Measurements from ENCODE around the gene RIPOR1. TPM values are rescaled to one million over a fixed set of nuclear protein-coding genes. Genes with fewer than 3 reads are reported as not detected.

The RIPOR1 gene
- total RNA-seq, 2 donors from 2014 or later: 39.9 to 54.1 TPM

- WGBS, 2 experiments (ENCODE audit: insufficient coverage in 1 of 2, insufficient read length in 1 of 2): 91% methylated on average over 8 to 15 of the region's 15 CpGs
- H3K4me1 Mint-ChIP-seq: no peaks in the 10 kb centered on the region
- no peak for DNase-seq
- H3K27ac Mint-ChIP-seq: no peak overlapping the region
- H3K4me3 Mint-ChIP-seq: no peak overlapping the region
- H3K27ac ChIP-seq (ENCODE audit: low read depth, low read length): no peak overlapping the region
- H3K9ac ChIP-seq (ENCODE audit: extremely low read depth, low read length, poor library complexity, severe bottlenecking): no peak overlapping the region
- H3K36me3 ChIP-seq (ENCODE audit: control insufficient read depth, insufficient read depth, low read length): peaks cover 52% of the 10 kb centered on the region
- no peak overlapping the region for H3K4me3 ChIP-seq (ENCODE audit: low read length)
- no peaks in the 10 kb centered on the region for H3K4me1 ChIP-seq (ENCODE audit: control insufficient read depth, insufficient read depth, low read length)
- peaks cover 41% of the 10 kb centered on the region for H3K36me3 Mint-ChIP-seq (ENCODE audit: low read depth)
- TF ChIP-seq CTCF (conservative IDR thresholded peaks at IDR 0.05): no peak
- no peaks in the 10 kb centered on the region for H3K9me3 Mint-ChIP-seq
- H3K27me3 ChIP-seq (ENCODE audit: control insufficient read depth, insufficient read depth, low read length, poor library complexity, severe bottlenecking): no peaks in the 10 kb centered on the region
- peaks cover 5% of the 10 kb centered on the region for H3K27me3 Mint-ChIP-seq (ENCODE audit: insufficient read depth)
- no peaks in the 10 kb centered on the region for H3K9me3 ChIP-seq (ENCODE audit: control insufficient read depth, low read length)
These were observed 16.4 kb downstream of the RIPOR1 start for GRCh38 chr16:67544844-67545664.

GRCh38 chr16:67545665-67546024 lies 17.0 kb downstream of the RIPOR1 start:
- Histone ChIP-seq H3K9me3 (ENCODE audit: control insufficient read depth, low read length) (no peaks in the 10 kb centered on the region), H3K4me1 (ENCODE audit: control insufficient read depth, insufficient read depth, low read length) (no peaks in the 10 kb centered on the region), H3K27ac (ENCODE audit: low read depth, low read length) (no peak overlapping the region), H3K9ac (ENCODE audit: extremely low read depth, low read length, poor library complexity, severe bottlenecking) (no peak overlapping the region), H3K27me3 (ENCODE audit: control insufficient read depth, insufficient read depth, low read length, poor library complexity, severe bottlenecking) (no peaks in the 10 kb centered on the region), H3K36me3 (ENCODE audit: control insufficient read depth, insufficient read depth, low read length) (peaks cover 47% of the 10 kb centered on the region), H3K4me3 (ENCODE audit: low read length) (no peak overlapping the region)
- H3K4me3 Mint-ChIP-seq: no peak overlapping the region
- no peak for DNase-seq
- no peak overlapping the region for H3K27ac Mint-ChIP-seq
- no peak for TF ChIP-seq CTCF (conservative IDR thresholded peaks at IDR 0.05)
- H3K36me3 Mint-ChIP-seq (ENCODE audit: low read depth): peaks cover 35% of the 10 kb centered on the region
- 95 to 96% methylated on average over 7 to 14 of the region's 14 CpGs for WGBS, 2 experiments (ENCODE audit: insufficient coverage in 1 of 2, insufficient read length in 1 of 2)
- H3K27me3 Mint-ChIP-seq (ENCODE audit: insufficient read depth): peaks cover 2% of the 10 kb centered on the region
- H3K9me3 Mint-ChIP-seq: no peaks in the 10 kb centered on the region
- no peaks in the 10 kb centered on the region for H3K4me1 Mint-ChIP-seq

DNA sequence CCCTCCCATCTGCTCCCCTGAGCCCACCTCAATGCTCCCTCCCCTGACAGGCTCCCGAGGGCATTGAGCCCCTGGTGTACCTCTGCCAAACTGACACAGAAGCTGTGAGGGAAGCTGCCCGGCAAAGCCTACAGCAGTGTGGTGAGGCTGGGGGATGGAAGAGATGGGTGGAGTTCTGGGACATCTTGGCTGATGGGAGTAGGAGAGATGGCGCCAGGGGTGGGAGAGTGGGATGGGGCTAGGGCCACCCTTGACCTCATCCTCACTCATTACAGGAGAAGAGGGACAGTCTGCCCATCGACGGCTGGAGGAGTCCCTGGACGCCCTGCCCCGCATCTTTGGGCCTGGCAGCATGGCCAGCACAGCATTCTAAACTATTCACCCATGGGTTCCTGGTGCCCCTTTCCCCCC lies 17.5 kb downstream of the RIPOR1 start:
- whole genome bisulfite sequencing, 2 experiments (ENCODE audit: insufficient coverage in 1 of 2, insufficient read length in 1 of 2): 80 to 89% methylated on average over 1 to 6 of the region's 7 CpGs
- no peaks in the 10 kb centered on the region for H3K27me3 Mint-ChIP-seq (ENCODE audit: insufficient read depth)
- Histone ChIP-seq H3K4me1 (ENCODE audit: control insufficient read depth, insufficient read depth, low read length) (no peaks in the 10 kb centered on the region), H3K27me3 (ENCODE audit: control insufficient read depth, insufficient read depth, low read length, poor library complexity, severe bottlenecking) (no peaks in the 10 kb centered on the region), H3K27ac (ENCODE audit: low read depth, low read length) (no peak overlapping the region), H3K36me3 (ENCODE audit: control insufficient read depth, insufficient read depth, low read length) (peaks cover 42% of the 10 kb centered on the region), H3K9ac (ENCODE audit: extremely low read depth, low read length, poor library complexity, severe bottlenecking) (no peak overlapping the region), H3K9me3 (ENCODE audit: control insufficient read depth, low read length) (no peaks in the 10 kb centered on the region), H3K4me3 (ENCODE audit: low read length) (no peak overlapping the region)
- H3K9me3 Mint-ChIP-seq: no peaks in the 10 kb centered on the region
- no peak overlapping the region for H3K4me3 Mint-ChIP-seq
- H3K27ac Mint-ChIP-seq: no peak overlapping the region
- H3K36me3 Mint-ChIP-seq (ENCODE audit: low read depth): peaks cover 30% of the 10 kb centered on the region
- H3K4me1 Mint-ChIP-seq: no peaks in the 10 kb centered on the region
- TF ChIP-seq CTCF (conservative IDR thresholded peaks at IDR 0.05): no peak
- no peak for DNase-seq

All from endodermal cell (in vitro differentiated cells).